Measurements from ENCODE around the gene KCNQ5.
"Not testable (repeated sequence)": the region's sequence is repeated elsewhere in the genome, so short reads cannot be mapped to it uniquely, and the experiment has no call there.

The KCNQ5 gene

DNA sequence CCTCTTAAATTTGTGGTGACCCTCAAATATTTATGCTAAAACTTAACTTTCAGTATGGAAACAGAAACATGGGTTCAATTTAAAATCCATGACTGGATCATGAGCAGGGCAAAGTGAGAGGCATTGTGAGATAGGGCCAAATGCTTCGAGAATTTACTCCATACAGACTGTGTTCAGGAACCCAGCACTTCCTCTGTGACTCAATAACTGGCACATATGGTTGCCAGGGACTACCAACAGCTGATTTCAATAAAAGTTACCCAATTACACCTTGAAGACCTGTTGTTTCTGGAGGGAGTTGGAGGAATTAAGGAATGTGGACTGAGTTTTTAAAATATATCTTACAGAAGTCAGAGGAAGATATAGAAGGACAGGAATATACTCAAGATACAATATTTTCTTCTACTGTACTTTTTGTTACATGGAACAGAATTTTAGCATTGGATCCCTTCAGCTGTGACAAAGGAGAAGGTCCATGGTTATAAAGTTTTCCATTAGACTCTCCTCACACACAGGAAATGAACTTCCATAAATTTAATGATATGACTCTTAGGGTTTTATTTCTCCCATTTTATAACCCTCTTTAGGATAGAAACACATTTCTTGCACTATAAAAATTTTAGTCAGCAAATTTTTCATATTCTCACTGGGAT, 344.9 kb downstream of the KCNQ5 start:
- no peak for DNase-seq

DNA sequence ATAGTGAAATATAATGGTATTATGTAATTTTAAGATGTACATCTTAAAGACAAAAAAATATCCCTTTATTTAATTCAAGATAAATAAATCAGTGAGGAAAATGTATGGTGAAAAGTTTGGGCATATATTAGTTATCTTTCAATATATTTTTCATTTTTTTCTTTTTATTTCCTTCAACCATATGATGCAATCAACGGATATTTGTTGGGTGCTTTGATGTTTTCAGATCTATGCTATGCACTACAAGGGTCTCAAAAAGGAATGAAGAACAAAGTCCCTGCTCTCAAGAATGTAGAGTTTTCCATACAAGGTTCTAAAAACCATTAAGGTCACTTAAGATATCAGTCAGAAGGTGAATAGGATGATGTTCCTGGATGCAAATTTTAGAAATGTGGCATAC, 345.5 kb downstream of the KCNQ5 start:
- DNase-seq, result no peak

DNA sequence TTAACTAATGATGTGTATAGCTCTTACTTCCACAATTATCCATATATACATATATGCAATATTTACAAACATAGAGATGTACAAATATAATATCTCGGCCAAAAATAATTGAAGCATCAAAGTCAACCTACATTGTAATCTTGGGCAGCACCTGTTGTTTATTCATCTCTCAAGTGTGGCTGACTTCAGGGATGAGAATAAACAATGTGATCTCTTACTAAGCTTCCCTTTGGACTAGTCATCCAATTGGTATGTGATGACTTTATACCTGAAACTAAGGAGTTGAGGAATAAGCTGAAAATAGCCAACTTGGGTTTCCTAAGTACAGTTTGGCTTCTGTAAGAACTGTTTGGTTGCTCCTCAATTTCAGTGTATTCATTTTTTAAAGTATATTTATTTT, 346.8 kb downstream of the KCNQ5 start:
- DNase-seq, result no peak

DNA sequence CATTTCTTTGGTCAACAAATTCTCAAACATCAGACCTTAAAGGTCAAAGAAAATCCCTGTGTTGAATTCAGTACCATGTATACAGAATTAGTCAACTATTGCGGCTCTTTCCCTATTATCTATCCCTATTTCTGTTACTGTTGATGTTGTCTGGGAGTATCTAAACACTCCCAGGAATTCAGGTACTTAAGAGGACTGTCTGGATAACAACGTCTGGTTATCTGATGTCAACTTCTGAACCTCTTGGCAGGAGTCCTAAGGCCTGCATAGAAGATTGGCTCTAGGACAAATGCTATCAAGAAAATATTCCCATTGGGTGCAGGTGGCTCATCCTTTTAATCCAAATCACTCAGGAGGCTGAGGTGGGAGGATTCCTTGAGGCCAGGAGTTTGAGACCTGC, 347.8 kb downstream of the KCNQ5 start:
- no peak for DNase-seq

DNA sequence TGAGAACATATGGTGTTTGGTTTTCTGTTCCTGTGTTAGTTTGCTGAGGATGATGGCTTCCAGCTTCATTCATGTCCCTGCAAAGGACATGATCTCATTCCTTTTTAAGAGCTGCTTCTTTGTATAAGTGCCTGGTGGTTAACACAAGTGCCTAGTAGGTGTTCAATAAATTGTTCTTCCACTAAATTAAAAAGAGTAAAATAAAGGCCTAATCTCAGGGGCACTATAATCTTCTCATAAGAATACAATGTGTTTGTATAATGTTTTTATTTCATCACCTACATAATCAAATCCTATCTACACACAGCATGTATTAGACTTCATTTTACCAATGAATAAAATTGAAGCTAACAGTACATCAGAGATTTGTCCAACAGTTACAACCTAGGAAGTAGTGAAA, 350.7 kb downstream of the KCNQ5 start:
- no peak for DNase-seq

DNA sequence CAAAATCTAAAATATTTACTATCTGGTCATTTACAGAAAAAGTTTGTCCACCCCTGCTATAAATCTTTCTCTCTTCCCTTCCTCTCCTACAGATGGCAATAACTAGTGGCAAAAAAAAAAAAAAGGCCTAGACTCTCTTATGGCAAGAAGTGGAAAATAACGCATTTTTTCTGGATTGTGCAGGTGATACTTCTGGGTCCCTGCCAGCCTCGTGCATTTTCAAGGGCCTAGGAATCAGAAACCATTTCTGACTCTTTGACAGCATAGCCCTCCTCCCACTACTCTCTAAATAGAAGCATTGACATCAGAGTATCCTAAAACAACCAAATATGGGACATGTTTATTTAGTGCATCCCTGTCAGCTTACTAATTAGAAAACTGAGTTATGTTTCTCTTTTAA, 352.4 kb downstream of the KCNQ5 start:
- no peak for DNase-seq

DNA sequence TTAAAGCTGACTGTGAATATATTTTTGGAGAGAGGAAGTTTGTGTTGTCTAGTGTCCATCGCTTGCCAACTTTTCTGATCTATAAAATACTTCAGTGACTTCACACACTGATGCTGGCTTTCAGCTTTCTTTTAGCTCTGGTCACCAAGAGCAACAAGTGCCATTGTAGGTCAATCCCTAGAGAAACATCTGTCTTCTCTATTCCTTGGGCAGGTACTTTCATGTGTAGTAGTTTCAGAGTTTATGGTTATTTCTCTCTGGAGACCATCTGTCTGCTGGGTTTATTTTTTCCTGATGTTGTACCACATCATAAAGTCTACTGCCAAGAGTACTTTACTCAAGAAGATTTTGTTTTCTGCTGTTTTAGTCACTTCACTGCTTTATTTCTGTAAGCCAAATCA, 353.5 kb downstream of the KCNQ5 start:
- no peak for DNase-seq

DNA sequence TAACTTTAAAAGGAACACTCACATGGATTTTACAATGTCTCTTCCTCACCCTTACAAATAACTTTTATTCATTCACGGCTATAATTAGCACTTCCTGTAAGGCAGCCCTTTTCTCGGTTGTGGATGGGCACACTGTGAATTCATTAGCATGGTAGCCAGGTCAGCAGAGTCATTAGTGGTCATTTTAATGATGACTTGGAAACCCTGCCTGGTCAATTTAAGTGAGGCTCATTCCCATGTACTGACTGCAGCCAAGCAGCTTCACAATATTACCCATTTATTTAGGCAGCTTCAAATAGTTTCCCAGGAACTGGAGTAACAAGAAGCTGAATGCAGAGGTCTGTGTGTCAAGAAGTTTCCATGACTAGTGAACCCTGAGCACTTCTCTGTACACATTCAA, 354.6 kb downstream of the KCNQ5 start:
- no peak for DNase-seq

DNA sequence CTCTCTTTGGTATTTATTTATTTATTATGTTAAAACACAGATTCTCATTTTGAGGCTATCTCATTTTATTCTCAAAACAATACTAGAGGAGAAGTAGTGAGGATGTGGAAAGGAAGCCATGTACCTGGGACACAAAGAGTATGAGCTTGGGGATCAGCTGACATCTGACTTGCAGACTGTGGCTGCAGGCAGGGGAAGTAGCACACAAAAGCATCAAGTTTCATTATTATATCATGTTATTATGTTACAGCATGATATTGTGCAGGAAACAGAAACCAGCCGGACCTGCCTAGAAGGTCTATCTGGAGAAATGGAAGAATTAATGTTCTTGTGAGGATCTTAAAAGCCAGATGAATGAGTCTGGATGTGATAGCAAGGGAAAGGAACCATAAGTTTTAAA, 355.2 kb downstream of the KCNQ5 start:
- no peak for DNase-seq

DNA sequence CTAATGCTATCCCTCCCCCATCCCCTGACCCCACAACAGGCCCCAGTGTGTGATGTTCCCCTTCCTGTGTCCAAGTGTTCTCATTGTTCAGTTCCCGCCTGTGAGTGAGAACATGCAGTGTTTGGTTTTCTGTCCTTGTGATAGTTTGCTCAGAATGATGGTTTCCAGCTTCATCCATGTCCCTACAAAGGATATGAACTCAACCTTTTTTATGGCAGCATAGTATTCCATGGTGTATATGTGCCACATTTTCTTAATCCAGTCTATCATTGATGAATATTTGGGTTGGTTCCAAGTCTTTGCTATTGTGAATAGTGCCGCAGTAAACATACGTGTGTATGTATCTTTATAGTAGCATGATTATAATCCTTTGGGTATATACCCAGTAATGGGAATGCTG, 356.9 kb downstream of the KCNQ5 start:
- DNase-seq, result not testable (repeated sequence)

DNA sequence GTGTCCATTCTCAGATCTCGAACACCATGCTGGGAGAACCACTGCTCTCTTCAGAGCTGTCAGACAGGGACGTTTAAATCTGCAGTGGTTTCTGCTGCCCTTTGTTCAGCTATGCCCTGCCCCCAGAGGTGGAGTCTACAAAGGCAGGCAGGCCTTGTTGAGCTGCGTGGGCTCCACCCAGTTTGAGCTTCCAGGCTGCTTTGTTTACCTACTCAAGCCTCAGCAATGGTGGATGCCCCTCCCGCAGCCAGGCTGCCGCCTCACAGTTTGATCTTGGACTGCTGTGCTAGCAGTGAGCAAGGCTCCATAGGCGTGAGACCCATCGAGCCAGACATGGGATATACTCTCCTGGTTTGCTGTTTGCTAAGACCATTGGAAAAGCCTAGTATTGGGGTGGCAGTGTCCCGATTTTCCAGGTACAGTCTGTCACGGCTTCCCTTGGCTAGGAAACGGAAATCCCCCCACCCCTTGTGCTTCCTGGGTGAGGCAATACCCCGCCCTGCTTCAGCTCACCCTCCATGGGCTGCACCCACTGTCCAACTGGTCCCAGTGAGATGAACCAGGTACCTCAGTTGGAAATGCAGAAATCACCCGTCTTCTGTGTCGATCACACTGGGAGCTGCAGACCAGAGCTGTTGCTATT, 362.4 kb downstream of the KCNQ5 start:
- DNase-seq, result not testable (repeated sequence)

DNA sequence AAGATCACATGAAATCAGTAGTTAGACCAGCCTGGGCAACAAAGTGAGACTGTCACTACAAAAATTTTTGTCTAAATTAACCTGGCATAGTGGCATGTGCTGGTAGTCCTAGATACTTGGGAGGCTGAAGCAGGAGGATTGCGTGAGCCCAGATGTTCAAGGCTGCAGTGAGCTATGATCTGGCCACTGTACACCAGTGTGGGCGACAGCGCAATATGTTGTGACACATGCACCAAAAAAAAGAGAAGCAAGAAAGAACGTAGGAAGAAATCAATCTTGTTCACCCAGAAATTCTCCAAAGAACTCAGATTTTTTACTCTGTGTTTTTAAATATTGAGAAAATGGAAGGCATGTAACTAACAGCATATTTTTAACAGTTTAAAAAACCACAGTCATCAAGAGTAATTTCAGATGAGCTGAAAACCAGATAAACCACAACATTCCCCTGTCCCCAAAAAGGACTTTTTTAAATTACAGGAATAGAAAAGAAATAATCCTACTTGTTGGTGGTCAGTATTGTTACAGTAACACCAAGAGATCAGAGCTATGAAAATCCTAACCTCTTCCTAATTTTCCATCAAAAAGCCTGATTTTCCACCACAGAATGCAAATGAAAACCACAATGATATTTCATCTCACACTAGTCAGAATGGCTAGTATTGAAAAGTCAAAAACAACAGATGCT, 363.3 kb downstream of the KCNQ5 start:
- no peak for DNase-seq

DNA sequence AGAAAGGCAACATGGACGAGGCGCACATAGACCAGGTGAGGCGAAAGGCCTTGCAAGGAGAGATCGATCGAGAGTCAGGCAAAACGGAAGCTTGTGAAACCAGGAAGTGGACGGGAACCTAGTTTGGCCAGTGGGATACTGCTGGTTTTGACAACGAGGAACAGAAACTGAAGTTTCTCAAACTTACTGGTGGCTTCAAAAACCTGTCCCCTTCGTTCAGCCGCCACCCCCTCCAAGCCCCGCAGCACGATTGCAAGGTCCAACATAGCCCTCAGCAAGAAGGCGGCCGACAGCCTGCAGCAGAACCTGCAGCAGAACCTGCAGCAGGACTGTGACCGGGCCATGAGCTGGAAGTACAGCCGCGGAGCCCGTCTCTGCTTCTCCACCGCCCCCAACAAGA, 365.4 kb downstream of the KCNQ5 start:
- DNase-seq, result no peak

DNA sequence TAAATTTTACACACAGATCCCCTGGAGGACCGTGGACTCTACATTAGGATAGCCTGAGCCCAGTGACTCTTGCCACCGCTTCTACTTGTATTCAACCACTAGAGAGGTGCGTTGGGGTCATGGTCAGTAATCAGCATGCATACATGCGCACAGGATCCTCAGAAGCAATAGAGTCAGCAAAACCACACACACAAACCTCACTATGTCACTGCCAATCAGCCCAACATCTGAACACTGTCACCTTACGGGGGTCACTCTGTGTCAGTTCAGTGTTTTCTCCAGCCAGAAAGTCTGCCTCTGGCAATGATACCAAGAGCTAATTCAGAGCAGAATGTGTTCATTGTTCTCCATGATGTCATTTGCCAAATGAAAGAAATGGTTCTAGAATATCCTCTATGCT, 378.1 kb downstream of the KCNQ5 start:
- DNase-seq, result no peak

DNA sequence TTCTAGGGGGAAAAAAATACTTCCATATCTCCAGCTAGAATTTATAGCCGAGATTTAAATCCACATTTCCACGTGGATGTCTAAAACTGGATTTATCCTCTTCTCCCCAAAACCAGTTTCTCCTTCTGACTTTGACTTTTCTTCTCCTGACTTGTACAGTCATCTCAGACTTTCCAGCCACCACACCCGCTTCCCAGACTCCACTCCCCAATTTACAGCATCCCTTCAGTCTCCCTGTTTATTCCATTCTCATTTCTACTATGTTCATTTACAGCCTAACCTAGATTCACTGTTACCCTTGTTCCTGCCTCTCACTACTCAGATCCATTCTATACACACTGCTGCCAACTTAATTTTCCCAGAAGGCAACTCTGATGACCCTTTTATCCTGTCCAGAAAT, 378.6 kb downstream of the KCNQ5 start:
- DNase-seq, result no peak

DNA sequence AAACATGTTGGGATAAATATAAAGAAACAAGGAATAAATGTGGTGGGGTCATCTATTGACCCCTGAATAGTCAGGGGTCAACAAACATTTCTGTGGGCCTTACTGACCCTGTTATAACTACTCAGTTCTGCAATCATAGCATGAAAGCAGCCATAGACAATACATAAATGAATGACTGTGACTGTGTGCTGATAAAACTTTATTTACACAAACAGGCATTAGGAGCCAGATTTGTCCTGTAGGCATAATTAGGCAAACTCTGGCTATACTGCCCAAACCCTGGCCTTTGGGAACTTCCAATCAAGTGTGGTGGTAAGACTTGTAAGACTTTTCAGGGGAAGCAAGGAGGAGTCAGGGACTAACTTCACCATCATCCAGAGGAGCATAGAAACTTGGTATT, 380.7 kb downstream of the KCNQ5 start:
- no peak for DNase-seq

DNA sequence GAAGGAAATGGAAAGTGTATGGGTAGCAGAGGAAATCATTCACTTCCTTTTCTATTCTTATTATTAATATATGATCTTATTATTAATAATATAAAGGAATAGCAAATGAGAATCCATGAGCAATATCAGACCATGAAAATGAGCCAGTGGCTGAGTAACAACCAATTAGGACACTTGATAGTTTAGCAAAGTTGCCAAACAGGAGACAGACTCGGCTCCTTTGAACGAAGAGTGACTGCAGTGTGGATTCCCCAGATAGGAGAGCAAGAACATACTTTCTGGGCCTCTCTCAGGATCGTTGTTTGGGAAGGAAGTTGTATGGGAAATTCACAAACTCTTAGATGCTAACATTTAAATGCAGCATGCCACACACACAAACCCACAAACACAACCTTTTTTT, 381.4 kb downstream of the KCNQ5 start:
- no peak for DNase-seq

DNA sequence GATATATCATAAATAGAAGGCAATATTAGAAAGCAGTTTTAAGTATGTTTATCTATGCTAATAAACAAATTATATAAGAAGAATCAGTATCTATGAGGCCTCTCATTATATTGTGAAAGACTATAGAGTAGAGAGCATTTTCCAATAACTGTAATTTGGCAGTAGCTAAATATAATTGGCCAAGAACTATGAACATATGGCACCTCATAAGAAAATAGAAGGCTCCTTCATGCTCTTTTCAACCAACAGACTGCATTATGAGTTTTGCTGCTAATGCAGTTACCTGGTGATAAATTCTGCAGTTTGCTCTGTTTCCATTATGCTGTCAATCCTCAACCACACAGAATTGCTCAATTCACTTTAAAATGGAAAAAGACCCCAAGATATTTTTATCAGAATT, 382.4 kb downstream of the KCNQ5 start:
- DNase-seq, result no peak

DNA sequence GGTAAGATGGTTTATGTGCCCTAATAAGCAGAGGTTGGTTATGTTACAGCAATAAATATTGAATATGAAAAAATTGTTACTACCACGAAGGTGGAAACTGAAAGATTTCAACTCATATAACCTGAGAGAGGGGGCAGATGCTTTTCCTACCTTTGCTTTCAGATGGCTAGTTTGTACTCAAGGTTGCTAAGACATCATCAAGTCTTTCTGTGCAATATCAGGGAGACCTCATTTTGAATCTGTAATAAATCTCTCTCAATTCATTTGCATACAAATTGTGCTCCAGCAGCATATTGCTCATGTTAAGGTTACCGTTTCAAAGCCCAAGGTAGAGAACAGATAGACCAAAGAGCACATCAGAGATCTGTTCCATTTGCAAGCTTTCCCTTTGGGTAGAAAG, 383.0 kb downstream of the KCNQ5 start:
- no peak for DNase-seq

DNA sequence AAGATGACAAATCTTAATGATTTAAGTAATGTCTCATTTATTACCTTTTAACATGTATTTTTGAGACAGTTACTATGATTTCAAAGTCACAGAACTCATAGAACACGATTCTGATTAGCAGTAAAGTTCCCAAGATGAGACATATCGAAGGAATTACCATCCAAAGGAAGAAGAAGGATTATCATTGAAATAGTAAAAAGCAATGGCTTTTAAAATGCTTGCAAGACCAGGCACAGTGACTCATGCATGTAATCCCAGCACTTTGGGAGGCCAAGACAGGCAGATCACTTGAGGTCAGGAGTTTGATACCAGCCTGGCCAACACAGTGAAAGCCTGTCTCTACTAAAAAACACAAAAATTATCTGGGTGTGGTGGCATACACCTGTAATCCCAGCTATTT, 384.3 kb downstream of the KCNQ5 start:
- no peak for DNase-seq

DNA sequence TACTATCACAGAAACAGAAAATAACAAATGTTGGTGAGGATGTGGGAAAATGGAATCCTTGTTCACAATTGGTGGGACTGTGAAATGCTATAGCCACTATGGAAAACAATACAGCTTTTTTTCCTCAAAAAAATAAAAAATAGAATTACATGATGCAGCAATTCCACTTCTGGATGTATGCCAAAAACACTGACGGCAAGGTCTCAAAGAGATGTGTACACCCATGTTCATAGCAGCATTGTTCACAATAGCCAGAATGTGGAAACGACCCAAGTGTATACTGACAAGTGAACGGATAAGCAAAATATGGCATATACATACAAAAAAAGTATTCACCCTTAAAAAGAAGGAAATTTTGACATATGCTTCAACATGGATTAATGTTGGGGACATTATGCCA, 390.1 kb downstream of the KCNQ5 start:
- DNase-seq, result no peak

DNA sequence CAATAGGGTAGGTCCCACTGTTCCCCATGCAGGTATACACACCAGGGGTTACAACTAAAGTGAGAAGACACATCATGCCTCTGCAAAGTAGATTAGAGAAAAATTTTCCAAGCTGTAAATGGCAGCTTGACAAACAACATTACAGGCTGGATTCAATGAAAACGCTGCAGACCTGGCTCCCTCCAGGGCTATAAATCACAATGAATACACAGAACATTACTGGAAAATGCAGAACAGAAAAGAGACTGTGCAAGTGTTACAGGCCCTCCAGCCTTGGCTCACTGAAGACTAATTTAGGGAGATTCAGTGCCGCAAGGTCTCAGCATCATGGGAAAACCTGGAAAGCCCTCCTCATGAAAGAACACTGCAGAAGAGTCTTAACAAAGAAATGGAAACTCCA, 395.6 kb downstream of the KCNQ5 start:
- DNase-seq, result no peak

DNA sequence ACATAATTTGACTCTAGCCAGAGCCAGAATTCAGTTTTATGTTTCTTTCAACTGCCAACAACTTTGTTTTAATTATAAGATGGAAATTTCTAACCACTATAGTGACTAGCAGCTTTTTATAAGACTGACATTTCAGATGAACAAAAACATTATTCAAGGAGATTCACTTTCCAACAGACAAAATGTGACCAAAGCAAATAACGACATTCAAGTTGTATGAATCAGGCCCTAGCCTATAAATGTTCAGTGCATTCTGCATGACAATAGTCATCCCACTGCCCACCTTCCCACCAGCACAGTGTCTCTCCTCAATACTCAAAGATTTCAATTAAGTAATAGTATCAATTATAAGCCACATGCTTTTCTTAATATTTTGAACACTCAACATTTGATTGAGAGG, 402.7 kb downstream of the KCNQ5 start:
- no peak for DNase-seq

DNA sequence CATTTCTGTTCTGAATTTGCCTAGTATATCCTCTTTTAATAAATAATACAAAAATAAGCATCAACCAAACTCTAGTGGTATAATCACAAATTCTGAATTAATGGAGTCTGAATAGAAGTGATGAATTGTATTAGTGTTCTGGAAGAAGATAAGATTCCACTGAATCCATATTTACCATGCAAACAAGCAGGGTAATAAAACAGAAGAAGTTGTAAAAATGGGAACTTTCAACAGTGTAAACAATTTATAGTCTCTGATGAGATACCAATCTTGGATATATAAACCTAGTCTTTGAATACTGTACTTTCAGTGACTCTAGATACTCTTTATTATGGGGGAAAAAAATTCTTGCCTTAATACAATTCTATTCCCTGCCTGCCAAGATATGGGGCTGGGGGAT, 405.8 kb downstream of the KCNQ5 start:
- DNase-seq, result no peak
